A673 (cell line): ENCODE results near the gene UBASH3A.

ENCODE experiments used
- EZH2 ChIP-seq: fragments of 200-600 bp; sonication (generic); IDR thresholded peaks from 2 replicates; pipeline ENCODE4 v1.6.1; 2017; ENCODE audit warnings: borderline replicate concordance, low read depth, mild to moderate bottlenecking, mixed read lengths, antibody characterized with exemption, low read length; ENCODE audit not compliant: poor library complexity, severe bottlenecking
- TF ChIP-seq, protein P1 (sequence below): fragments of 300-800, 200-600 bp; sonication (generic); conservative IDR thresholded peaks from 2 replicates; pipeline ENCODE4 v1.5.1; 2017; ENCODE audit warnings: low read depth, mild to moderate bottlenecking, antibody characterized with exemption, low read length, moderate library complexity, mixed read lengths

DNA sequence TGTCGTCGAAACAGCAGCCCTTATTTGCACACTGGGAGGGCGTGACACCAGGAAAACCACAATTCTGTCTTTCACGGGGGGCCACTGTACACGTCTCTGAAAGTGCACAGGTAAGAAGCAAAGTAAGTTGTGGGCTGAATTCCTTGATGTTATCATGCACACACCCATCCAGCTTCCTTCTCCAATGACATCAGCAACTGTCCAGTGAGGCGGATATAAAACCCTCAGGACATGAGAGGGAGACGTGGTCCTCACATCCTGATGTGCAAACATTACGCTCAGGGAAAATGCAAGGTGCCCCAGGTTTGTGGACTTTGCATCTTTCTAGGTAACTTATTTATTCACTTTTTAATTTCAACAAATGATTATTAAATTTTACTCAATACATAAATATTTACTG is 40.4 kb upstream of the UBASH3A start:
- TF ChIP-seq, protein P1, sequence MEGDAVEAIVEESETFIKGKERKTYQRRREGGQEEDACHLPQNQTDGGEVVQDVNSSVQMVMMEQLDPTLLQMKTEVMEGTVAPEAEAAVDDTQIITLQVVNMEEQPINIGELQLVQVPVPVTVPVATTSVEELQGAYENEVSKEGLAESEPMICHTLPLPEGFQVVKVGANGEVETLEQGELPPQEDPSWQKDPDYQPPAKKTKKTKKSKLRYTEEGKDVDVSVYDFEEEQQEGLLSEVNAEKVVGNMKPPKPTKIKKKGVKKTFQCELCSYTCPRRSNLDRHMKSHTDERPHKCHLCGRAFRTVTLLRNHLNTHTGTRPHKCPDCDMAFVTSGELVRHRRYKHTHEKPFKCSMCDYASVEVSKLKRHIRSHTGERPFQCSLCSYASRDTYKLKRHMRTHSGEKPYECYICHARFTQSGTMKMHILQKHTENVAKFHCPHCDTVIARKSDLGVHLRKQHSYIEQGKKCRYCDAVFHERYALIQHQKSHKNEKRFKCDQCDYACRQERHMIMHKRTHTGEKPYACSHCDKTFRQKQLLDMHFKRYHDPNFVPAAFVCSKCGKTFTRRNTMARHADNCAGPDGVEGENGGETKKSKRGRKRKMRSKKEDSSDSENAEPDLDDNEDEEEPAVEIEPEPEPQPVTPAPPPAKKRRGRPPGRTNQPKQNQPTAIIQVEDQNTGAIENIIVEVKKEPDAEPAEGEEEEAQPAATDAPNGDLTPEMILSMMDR, result no peak
- no peak for TF ChIP-seq EZH2
